ACHN (cell line): ENCODE data around the gene LNPEP.
"Not testable (repeated sequence)": the region's sequence is repeated elsewhere in the genome, so short reads cannot be mapped to it uniquely, and the experiment has no call there.

ENCODE experiments used
- DNase-seq: peaks from one replicate; pipeline ENCODE4 v3.0.0-alpha.2; 2015
- in situ Hi-C: cut with HindIII; loops from 2 replicates; pipeline ENCODE4 v1.10.0; 2017; ENCODE audit warnings: low sequenced_read_pairs, low pct_ligation_motif_present, low pct_unique_long_range_greater_than_20kb

LNPEP gene

DNA sequence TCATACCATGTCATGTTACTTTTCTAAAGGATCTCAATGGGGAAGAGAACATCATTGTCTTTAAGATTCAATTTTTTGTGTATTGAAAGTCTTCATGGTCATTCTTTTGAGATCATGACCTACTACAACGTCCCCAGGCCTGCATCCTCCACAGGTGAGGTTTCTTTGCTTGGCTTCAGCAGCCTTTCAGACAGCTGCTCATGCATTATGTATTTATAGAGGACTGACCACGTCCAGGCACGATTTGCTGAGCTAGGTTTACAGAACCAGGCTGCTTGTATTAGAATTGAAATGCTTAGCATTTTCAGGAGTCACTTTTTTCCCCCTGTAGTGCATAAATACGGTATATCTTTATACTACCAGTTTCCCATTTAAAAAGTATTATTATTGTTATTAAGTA lies 136.1 kb downstream of the LNPEP start:
- no peak for DNase-seq
- in situ Hi-C loops, result no loop called here

DNA sequence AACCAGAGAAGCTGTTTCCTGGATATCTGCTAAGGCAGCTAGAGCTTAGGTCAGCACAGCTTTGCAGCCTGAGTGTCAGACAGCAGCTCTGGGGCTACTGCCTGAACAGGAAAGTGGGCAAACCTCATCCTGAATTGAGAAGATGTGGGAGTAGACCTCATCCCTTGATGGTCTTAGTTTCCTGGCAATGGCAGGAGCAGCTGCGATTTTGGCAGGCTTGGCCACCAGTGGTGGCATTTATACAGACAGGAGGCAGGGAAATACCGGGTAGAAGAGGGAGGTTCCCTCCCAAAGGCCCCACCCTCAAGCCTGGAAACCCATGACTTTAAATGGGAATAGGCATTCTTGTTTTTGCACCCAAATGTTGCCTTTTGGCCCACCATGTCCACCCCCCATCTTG lies 136.8 kb downstream of the LNPEP start:
- in situ Hi-C loops, result no loop called here
- no peak for DNase-seq

DNA sequence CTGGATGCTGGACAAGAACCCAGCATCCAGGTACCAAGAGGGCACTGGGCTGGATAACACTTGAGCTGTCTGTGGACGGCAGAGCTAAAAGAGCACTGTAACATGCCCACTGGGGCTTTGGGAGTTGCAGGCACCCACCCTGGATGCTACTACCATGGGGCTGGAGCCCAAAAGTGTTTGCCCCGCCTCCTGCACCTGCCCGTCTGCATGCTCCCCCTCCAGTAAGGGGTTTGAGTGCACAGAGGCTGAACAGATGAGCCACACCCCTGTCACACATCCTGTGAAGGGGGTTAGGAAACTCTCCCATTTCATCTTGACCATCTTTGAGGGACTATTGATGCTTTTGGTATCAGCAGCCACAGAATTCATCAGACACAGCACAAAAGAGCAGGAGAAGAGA lies 137.5 kb downstream of the LNPEP start:
- DNase-seq, result no peak
- in situ Hi-C loops, result no loop called here

DNA sequence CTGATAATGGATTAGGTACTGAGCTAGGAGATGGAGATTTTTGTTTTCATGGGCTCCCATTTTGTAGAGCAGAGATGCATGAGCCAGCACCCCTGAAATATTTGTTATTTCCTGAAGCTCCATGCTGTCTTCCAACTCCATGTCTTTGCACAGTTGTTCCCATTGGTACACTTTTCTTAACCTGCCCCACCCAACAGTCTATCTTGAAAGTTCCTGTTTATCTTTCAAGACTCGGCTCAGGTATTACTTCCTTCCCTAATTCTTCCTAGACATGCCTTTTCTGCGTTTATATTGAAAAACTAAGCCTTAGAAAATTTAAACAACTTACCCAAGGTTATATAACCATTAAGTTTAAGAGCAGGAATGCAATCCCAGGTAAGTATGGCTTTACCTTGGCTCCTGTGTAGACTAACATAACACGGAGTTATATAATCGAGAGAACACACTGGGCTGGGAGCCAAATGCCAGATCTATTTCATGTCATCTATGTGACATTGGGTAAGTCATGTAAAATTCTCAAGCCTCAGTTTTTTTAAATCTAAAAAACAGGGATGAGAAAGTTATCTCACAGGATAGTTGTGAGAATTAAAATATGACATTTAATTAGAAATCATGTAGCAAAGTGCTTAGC lies 139.1 kb downstream of the LNPEP start:
- no peak for DNase-seq
- in situ Hi-C loops, result no loop called here

DNA sequence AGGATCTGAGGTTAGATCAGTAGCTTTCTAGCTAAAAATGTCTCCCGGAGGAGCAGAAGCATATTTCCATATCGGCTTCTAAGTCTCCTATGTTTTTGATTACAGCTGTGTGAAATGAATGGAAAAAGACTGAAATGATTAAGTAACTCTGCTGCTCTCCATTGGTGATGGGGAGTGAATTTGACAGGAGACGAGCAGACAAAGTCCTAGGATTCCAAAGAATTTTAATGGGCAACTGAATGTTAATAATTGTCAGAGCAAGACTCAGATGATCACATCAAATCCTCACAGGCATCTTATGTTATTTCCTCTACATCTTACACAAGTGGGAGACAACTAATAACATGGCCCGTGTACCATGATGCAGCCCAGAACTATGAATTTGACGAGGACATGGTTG lies 139.8 kb downstream of the LNPEP start:
- peak; percentile 84 for DNase-seq
- in situ Hi-C loops, result no loop called here

DNA sequence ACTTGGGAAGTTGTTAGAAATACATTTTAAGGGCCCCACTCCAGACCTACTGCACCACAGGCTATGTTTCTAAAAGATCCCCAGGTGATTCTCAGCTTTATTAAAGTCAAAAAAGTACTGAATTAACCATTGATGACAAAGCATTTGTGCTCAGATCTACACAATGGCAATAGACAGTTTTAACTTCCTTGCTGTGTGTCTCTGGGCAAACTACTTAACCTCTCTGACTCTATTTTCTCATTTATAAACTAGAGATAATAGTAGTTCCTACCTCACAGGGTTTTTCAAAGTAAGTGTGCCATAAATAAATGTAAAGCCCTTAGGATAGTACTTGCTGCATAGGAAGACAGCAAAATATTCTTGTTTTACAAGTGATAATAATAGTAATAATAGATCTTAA lies 140.2 kb downstream of the LNPEP start:
- in situ Hi-C loops, result no loop called here
- no peak for DNase-seq

DNA sequence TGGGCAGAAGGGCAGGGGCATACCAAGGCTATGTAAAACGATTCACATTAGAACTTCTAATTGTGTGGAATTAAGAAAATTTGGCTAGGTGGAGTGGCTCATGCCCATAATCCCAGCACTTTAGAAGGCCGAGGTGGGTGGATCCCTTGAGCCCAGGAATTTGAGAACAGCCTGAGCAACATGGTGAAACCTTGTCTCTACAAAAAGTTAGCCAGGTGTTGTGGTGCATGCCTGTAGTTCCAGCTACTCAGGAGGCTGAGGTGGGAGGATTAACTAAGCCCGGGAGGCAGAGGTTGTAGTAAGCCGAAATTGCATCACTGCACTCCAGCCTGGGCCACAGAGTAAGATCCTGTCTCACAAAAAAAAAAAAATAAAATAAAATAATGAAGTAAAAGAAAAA lies 141.4 kb downstream of the LNPEP start:
- in situ Hi-C loops, result no loop called here
- DNase-seq, result no peak

DNA sequence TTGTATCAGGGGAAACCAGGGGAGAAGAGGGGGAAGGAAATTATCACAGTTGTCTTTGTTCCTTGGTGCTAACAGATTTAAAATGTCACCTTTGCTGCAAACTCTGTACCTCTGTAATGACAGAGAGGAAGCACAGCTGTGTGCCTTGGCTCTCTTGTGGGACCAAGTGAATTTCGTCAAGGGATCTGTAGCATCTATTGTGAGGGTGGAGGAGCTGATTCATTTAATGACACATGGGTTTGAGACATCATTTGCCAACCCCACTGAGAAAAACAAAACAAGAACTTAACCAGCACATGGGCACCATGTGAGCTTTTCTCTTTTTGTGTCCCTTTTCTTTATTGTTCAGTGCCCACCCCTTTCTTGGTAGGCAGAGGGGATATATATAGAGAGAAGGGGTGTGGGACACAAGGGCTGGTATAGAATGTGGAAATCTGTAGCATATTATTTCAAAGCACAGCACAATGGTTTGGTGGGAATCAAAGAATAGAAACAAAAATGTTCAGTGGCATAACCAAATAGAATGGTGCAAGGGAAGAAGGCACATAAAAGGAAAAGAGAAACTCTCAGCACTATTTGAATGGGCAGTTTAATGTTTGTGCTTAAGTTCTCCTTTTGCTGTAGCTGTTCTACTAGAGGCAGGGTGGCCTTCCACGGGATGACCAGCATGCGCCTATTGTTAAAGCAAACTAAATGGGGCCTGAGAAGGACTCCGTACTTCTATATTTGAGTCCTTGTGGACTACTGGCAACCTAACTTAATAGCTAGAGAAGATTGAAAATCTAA lies 143.3 kb downstream of the LNPEP start:
- no peak for DNase-seq
- in situ Hi-C loops, result no loop called here

DNA sequence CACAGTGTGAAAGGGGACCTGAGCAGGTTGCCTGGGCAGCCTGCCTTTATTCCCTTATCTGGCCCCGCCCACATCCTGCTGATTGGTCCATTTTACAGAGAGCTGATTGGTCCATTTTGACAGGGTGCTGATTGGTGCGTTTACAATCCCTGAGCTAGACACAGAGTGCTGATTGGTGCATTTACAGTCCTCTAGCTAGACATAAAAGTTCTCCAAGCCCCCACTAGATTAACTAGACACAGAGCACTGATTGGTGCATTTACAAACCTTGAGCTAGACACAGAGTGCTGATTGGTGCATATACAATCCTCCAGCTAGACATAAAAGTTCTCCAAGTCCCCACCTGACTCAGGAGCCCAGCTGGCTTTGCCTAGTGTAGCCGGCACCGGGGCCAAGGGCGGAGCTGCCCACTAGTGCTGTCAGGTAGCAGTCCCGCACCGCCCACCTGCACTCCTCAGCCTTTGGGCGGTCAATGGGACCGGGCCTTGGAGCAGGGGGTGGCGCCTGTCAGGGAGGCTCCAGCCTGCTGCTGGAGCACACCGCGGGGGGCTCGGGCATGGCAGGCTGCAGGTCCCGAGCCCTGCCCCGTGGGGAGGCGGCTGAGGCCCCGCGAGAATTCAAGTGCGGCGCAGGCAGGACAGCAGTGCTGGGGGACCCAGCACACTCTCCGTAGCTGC lies 149.0 kb downstream of the LNPEP start:
- in situ Hi-C loops, DNase-seq: not testable (repeated sequence)

DNA sequence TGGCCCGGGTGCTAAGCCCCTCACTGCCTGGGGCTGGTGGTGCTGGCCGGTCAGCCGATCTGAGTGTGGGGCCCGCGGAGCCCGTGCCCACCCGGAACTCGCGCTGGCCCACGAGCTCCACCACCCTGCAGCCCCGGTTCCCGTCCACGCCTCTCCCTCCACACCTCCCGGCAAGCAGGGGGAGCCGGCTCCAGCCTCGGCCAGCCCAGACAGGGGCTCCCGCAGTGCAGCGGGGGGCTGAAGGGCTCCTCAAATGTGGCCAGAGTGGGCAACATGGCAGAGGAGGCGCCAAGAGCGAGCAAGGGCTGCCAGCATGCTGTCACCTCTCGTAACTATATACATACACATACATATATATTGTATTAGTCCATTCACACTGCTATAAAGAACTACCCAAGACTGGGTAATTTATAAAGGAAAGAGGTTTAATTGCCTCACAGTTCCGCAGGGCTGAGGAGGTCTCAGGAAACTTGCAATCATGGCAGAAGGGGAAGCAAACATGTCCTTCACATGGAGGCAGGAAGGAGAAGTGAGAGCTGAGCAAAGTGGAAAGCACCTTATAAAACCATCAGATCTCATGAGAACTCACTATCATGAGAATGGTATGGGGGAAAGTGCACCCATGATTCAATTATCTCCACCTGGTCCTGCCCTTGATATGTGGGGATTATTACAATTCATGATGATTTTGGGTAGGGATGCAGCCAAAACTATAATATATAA lies 149.7 kb downstream of the LNPEP start:
- in situ Hi-C loops, result no loop called here
- no peak for DNase-seq
